ENCODE measurements around the gene BRINP3.

- no peak for TF ChIP-seq CTCF (IDR thresholded peaks at IDR 0.05)
- TF ChIP-seq POLR2A (IDR thresholded peaks at IDR 0.05): no peak
Observed at GRCh38 chr1:190243056-190243455, 234.6 kb downstream of the BRINP3 start.
